ENCODE data around the gene ARPC5.

Gene ARPC5

DNA sequence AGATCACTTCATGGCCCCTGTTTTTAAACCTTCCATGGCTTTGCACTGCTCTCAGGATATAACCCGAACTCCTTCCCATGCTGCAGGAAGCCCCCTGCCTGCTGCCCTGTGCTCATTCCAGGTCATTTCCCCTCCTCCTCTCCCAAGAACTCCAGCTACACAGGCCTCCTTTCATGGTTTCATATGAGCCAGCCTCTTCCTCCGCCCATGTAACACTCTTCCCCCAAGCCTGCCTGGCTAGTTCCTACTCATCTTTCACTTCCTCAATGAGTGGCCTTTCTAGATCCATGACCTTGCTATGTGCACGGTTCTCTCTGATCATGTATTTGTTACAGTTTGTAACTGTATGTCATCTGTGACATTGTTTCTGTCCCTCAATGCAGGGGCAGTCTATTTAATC lies 42.2 kb downstream of the ARPC5 start:
- H3K4me3 ChIP-seq (ENCODE audit: low read depth, low read length), result no peak overlapping the region
- TF ChIP-seq, protein P1, sequence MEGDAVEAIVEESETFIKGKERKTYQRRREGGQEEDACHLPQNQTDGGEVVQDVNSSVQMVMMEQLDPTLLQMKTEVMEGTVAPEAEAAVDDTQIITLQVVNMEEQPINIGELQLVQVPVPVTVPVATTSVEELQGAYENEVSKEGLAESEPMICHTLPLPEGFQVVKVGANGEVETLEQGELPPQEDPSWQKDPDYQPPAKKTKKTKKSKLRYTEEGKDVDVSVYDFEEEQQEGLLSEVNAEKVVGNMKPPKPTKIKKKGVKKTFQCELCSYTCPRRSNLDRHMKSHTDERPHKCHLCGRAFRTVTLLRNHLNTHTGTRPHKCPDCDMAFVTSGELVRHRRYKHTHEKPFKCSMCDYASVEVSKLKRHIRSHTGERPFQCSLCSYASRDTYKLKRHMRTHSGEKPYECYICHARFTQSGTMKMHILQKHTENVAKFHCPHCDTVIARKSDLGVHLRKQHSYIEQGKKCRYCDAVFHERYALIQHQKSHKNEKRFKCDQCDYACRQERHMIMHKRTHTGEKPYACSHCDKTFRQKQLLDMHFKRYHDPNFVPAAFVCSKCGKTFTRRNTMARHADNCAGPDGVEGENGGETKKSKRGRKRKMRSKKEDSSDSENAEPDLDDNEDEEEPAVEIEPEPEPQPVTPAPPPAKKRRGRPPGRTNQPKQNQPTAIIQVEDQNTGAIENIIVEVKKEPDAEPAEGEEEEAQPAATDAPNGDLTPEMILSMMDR (IDR thresholded peaks at IDR 0.05; ENCODE audit: borderline replicate concordance, insufficient read depth, low read depth, low read length), result no peak

- TF ChIP-seq, protein P1 (IDR thresholded peaks at IDR 0.05; ENCODE audit: borderline replicate concordance, insufficient read depth, low read depth, low read length), result no peak
- H3K4me3 ChIP-seq (ENCODE audit: low read depth, low read length), result no peak overlapping the region
Measured at GRCh38 chr1:183592733-183593132, 42.9 kb downstream of the ARPC5 start.

DNA sequence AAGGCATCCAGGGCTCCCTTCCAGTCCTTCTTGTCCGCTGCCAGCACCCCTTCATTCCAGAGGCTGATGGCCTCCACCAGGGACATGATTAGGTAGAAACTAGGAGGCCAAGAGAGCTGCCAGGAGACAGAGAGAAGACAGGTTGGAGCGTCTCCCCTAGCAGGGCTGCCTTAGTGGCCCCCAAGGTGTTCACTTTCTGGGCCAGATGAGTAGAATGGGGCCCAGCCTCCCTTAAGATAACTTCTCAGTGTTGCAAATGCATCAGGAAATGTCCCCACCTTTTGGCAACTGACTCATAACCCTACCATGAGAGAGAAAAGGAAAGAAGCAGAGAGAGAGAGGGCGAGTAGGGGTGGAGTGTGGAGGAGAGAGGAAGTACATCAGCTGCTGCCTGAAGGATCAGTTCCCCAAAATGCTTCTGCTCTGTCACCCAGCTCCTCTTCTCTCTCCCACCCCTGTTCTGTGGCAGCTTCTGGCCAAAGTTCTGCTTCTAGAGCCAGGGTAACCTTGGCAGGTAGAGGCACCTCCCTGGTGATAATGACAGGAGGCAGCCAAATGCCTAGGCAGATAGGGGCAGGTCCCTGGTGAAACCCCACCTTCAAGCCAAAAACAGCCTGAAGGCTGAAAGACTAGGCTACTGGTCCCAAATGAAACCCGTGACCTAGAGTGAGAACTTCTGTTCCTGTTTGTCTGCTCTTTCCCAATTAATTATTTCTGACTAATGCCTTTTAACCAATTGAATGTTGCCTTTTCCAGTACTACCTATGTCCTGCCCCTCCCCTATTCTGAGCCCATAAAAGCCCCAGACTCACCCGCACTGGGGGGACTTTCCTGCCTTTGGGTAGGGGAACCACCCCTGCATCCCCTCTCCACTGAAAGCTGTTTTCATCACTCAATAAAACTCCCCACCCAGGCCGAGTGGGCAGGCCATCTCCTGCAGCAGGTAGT lies 45.1 kb downstream of the ARPC5 start, which contains the start of gene NCF2:
Gene NCF2, minus strand, starts transcription at position 216 of the 948 bp plus-strand sequence. Its CDS starts 130 bp downstream, at position 86.
- peak within 1 kb of the TSS; percentile 46 for H3K4me3 ChIP-seq (ENCODE audit: low read depth, low read length)
- TF ChIP-seq, protein P1 (IDR thresholded peaks at IDR 0.05; ENCODE audit: borderline replicate concordance, insufficient read depth, low read depth, low read length), result no peak

GRCh38 chr1:183589874-183590243 lies 45.7 kb downstream of the ARPC5 start:
- H3K4me3 ChIP-seq (ENCODE audit: low read depth, low read length), result peak overlapping the region; percentile 46

GRCh38 chr1:183589384-183589783 lies 46.2 kb downstream of the ARPC5 start:
- H3K4me3 ChIP-seq (ENCODE audit: low read depth, low read length), result peak overlapping the region; percentile 46
- TF ChIP-seq, protein P1 (IDR thresholded peaks at IDR 0.05; ENCODE audit: borderline replicate concordance, insufficient read depth, low read depth, low read length), result no peak

More at GRCh38 chr1:183589874-183590243, 45.7 kb downstream of the ARPC5 start:
- TF ChIP-seq, protein P1 (IDR thresholded peaks at IDR 0.05; ENCODE audit: borderline replicate concordance, insufficient read depth, low read depth, low read length), result no peak

- TF ChIP-seq, protein P1 (IDR thresholded peaks at IDR 0.05; ENCODE audit: borderline replicate concordance, insufficient read depth, low read depth, low read length), result no peak
- no peak overlapping the region for H3K4me3 ChIP-seq (ENCODE audit: low read depth, low read length)
Measured at GRCh38 chr1:183588827-183589226, 46.8 kb downstream of the ARPC5 start.

DNA sequence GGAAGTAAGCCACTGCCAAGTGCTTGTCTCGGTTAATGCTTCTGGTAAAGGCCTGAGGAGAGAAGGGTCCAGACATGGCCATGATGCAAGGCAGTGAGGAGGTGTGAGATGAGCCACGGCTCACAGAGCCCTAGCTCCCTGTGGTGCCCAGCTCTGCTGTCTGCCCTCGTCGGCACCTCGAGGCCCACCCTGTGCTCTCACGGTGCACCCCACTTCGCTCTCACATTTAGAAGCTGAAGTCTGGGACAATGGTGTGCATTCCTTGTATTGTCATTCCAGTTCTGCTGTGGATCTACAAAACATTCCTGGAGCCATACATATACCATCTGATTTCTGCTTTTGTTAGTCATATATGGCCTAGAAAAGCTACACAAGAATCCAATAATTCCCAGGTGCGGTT lies 48.7 kb downstream of the ARPC5 start:
- H3K4me3 ChIP-seq (ENCODE audit: low read depth, low read length), result no peak overlapping the region
- TF ChIP-seq, protein P1 (IDR thresholded peaks at IDR 0.05; ENCODE audit: borderline replicate concordance, insufficient read depth, low read depth, low read length), result no peak

Data from GM12875 (cell line).